Esophagus muscularis mucosa (tissue), 3 donors: ENCODE results near the gene EHD4.

Source experiments
- CTCF ChIP-seq, 3 experiments: fragments of 200-600 bp in 2 of 3; fragments of 450-650 bp in 1 of 3; sonication (generic) in 2 of 3; IDR thresholded peaks; one replicate each; pipeline ENCODE4 v1.5.1; 2017 to 2019; ENCODE audit warnings: antibody characterized with exemption in 3 of 3, mild to moderate bottlenecking in 2 of 3, moderate library complexity in 1 of 3
- POLR2AphosphoS5 ChIP-seq, 2 donors: sonication (generic); formaldehyde crosslinking; IDR thresholded peaks; one replicate each; pipeline ENCODE4 v1.6.1; 2017; ENCODE audit warnings: antibody characterized with exemption in 2 of 2

GRCh38 chr15:41949401-41950126 lies 22.8 kb downstream of the EHD4 start:
- TF ChIP-seq CTCF (IDR thresholded peaks at IDR 0.05) (no peak), POLR2AphosphoS5 (IDR thresholded peaks at IDR 0.05) (no peak)
